ENCODE data around the gene STX18.

STX18 gene

GRCh38 chr4:4439782-4440181 is 102.1 kb downstream of the STX18 start:
- H3K9me3 Mint-ChIP-seq = no peaks in the 10 kb centered on the region

GRCh38 chr4:4438891-4439290 is 103.0 kb downstream of the STX18 start:
- no peak overlapping the region for H3K27ac Mint-ChIP-seq
- peaks cover 12% of the 10 kb centered on the region for H3K4me1 Mint-ChIP-seq
- H3K4me3 Mint-ChIP-seq = no peak overlapping the region
- H3K27me3 Mint-ChIP-seq (ENCODE audit: low read depth, poor library complexity) = no peaks in the 10 kb centered on the region
- no peak for DNase-seq
- H3K9me3 Mint-ChIP-seq = no peaks in the 10 kb centered on the region
- TF ChIP-seq CTCF (IDR thresholded peaks at IDR 0.05) = no peak
- peaks cover 40% of the 10 kb centered on the region for H3K36me3 Mint-ChIP-seq (ENCODE audit: low read depth)

More at GRCh38 chr4:4439782-4440181, 102.1 kb downstream of the STX18 start:
- peaks cover 46% of the 10 kb centered on the region for H3K36me3 Mint-ChIP-seq (ENCODE audit: low read depth)
- H3K27me3 Mint-ChIP-seq (ENCODE audit: low read depth, poor library complexity) = no peaks in the 10 kb centered on the region
- no peak for TF ChIP-seq CTCF (IDR thresholded peaks at IDR 0.05)
- no peak overlapping the region for H3K27ac Mint-ChIP-seq
- no peak for DNase-seq
- H3K4me1 Mint-ChIP-seq = peaks cover 12% of the 10 kb centered on the region
- no peak overlapping the region for H3K4me3 Mint-ChIP-seq

- H3K27ac Mint-ChIP-seq = no peak overlapping the region
These were observed 103.9 kb downstream of the STX18 start for GRCh38 chr4:4437798-4438470.

GRCh38 chr4:4436244-4436823 is 105.5 kb downstream of the STX18 start:
- no peaks in the 10 kb centered on the region for H3K27me3 Mint-ChIP-seq (ENCODE audit: low read depth, poor library complexity)
- no peak for DNase-seq
- no peak overlapping the region for H3K4me3 Mint-ChIP-seq
- peaks cover 12% of the 10 kb centered on the region for H3K4me1 Mint-ChIP-seq
- no peaks in the 10 kb centered on the region for H3K9me3 Mint-ChIP-seq
- peaks cover 36% of the 10 kb centered on the region for H3K36me3 Mint-ChIP-seq (ENCODE audit: low read depth)
- TF ChIP-seq CTCF (IDR thresholded peaks at IDR 0.05) = no peak
- no peak overlapping the region for H3K27ac Mint-ChIP-seq

More at GRCh38 chr4:4437798-4438470, 103.9 kb downstream of the STX18 start:
- Mint-ChIP-seq H3K4me3 (no peak overlapping the region), H3K36me3 (ENCODE audit: low read depth) (peaks cover 44% of the 10 kb centered on the region), H3K27me3 (ENCODE audit: low read depth, poor library complexity) (no peaks in the 10 kb centered on the region), H3K4me1 (peaks cover 12% of the 10 kb centered on the region), H3K9me3 (no peaks in the 10 kb centered on the region)
- DNase-seq = no peak
- no peak for TF ChIP-seq CTCF (IDR thresholded peaks at IDR 0.05)

GRCh38 chr4:4433941-4434340 is 107.9 kb downstream of the STX18 start:
- H3K36me3 Mint-ChIP-seq (ENCODE audit: low read depth) = peaks cover 35% of the 10 kb centered on the region
- DNase-seq = no peak
- no peaks in the 10 kb centered on the region for H3K4me1 Mint-ChIP-seq
- H3K4me3 Mint-ChIP-seq = no peak overlapping the region
- H3K9me3 Mint-ChIP-seq = no peaks in the 10 kb centered on the region
- no peak for TF ChIP-seq CTCF (IDR thresholded peaks at IDR 0.05)
- no peak overlapping the region for H3K27ac Mint-ChIP-seq
- no peaks in the 10 kb centered on the region for H3K27me3 Mint-ChIP-seq (ENCODE audit: low read depth, poor library complexity)

Data from nephron progenitor cell (in vitro differentiated cells).